ENCODE measurements around the gene ASMT. TPM values are rescaled to one million over a fixed set of nuclear protein-coding genes. Genes with fewer than 3 reads are reported as not detected.

ASMT gene
- total RNA-seq, 4 donors from 2014 or later = 0.63 to 4.7 TPM; not detected in 2

DNA sequence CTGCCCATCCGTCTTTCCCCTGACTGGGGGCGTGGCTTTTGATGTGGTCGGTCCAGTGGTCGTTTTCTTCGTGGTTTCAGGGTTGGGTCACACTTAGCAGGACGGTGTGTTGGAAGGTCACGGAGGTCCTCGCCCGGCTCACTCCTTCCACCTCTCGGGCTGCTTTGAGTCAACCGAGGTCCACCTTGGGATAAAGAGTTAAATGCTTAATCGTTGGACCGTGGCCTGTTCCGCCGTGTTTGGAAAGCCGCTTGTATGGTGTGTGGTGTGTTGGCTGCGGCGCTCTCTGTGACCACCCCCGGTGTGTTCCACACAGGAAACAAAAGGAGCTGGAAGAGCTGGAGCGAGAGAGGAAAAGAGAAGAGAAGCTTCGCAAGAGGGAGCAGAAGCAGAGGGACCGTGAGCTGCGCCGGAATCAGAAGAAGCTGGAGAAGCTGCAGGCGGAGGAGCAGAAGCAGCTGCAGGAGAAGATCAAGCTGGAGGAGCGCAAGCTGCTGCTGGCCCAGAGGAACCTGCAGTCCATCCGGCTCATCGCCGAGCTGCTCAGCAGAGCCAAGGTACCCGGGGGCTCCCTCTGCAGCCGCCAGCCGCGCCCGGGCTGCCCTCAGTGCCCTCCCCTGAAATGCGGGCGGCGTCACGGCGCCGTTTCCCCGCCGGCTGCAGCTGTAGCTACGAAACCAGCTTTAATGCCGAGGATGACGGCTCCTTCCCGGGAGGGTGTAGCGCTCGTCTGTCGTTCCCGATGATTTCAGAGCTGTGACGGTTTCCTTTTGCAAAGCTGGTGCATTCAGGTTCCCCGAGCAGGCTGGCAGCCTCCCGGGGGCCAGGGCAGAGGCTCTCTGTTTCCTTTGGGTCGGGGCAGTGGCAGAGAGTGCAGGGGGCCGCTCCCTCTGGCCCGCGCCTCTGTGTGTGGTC lies 15.7 kb upstream of the ASMT start:
- Histone ChIP-seq H3K4me1 (peaks cover 0 to 13% (median 1%) of the 10 kb centered on the region in 4 donors), H3K27me3 (no peaks in the 10 kb centered on the region), H3K4me3 (no peak overlapping the region), H3K36me3 (peaks cover 23 to 97% (median 81%) of the 10 kb centered on the region in 3 donors), H3K9me3 (peaks cover 0 to 13% (median 0%) of the 10 kb centered on the region in 4 donors), H3K27ac (no peak overlapping the region)
- TF ChIP-seq, protein P1, sequence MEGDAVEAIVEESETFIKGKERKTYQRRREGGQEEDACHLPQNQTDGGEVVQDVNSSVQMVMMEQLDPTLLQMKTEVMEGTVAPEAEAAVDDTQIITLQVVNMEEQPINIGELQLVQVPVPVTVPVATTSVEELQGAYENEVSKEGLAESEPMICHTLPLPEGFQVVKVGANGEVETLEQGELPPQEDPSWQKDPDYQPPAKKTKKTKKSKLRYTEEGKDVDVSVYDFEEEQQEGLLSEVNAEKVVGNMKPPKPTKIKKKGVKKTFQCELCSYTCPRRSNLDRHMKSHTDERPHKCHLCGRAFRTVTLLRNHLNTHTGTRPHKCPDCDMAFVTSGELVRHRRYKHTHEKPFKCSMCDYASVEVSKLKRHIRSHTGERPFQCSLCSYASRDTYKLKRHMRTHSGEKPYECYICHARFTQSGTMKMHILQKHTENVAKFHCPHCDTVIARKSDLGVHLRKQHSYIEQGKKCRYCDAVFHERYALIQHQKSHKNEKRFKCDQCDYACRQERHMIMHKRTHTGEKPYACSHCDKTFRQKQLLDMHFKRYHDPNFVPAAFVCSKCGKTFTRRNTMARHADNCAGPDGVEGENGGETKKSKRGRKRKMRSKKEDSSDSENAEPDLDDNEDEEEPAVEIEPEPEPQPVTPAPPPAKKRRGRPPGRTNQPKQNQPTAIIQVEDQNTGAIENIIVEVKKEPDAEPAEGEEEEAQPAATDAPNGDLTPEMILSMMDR (IDR thresholded peaks at IDR 0.05) = no peak
- TF ChIP-seq EP300 (IDR thresholded peaks at IDR 0.05) (no peak), POLR2A (IDR thresholded peaks at IDR 0.05) (no peak)
- 89 to 90% methylated on average over 40 to 57 of the region's 57 CpGs for WGBS, 2 donors
- peak in 1 of 2 donors; percentile 5 for DNase-seq (ENCODE audit: low spot score in 2 of 2)

DNA sequence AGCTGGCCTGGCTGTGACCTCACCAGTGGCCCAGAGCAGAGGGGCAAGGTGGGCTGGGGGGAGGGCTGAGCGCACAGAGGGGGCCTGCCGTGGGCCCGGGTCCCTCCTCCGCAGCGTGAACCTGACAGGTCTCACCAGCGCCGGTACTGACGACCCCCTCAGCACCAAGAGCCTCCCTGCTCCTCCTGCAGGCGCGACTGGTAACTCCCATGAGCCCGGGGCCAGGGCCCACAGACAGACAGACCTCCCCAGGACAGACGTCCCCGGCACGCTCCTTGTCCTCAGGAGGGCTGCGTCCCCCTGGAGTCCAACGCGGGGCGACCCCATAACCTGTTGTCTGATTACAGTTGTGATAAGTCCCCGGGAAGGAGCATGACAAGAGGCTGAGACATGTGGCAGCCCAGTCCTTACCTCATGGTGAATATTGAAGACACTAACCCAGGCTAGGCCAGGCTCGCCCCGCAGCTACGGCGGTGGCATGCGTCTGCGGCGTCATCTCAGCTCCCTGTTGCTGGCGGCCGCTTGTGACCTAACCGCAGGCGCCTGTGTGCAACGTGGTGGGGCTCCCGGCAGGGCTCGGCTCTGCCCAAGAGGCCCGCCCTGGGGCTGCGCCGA lies 15.0 kb upstream of the ASMT start:
- TF ChIP-seq, protein P1 (IDR thresholded peaks at IDR 0.05) = no peak
- TF ChIP-seq EP300 (IDR thresholded peaks at IDR 0.05) (no peak), POLR2A (IDR thresholded peaks at IDR 0.05) (no peak)
- no peaks in the 10 kb centered on the region for H3K27me3 ChIP-seq
- no peak overlapping the region for H3K4me3 ChIP-seq
- DNase-seq (ENCODE audit: low spot score in 2 of 2) = no peak
- H3K4me1 ChIP-seq = peaks cover 0 to 6% (median 0%) of the 10 kb centered on the region in 4 donors
- 96 to 98% methylated on average over 27 to 31 of the region's 36 CpGs for WGBS, 2 donors
- no peak overlapping the region for H3K27ac ChIP-seq
- H3K9me3 ChIP-seq = peaks cover 0 to 13% (median 0%) of the 10 kb centered on the region in 4 donors
- peaks cover 19 to 97% (median 73%) of the 10 kb centered on the region in 3 donors for H3K36me3 ChIP-seq

DNA sequence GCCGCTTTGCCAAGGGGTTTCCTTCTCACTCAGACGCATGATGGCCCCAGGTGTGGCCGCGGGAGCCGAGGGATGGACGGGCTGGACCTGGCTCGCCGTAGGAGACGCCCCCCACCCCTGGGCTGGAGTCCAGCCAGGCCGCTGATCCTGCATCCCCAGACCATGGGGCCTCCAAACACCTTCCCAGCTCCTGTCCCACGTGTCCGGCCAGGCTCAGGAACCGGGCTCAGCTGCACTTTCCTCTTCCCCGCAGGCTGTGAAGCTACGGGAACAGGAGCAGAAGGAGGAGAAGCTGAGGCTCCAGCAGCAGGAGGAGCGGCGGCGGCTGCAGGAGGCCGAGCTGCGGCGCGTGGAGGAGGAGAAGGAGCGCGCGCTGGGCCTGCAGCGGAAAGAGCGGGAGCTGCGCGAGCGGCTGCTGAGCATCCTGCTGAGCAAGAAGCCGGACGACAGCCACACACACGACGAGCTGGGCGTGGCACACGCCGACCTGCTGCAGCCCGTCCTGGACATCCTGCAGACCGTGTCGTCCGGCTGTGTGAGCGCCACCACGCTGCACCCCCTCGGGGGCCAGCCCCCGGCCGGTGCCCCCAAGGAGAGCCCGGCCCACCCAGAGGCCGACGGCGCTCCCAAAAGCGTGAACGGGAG lies 14.3 kb upstream of the ASMT start:
- no peak for TF ChIP-seq EP300 (IDR thresholded peaks at IDR 0.05)
- TF ChIP-seq, protein P1 (IDR thresholded peaks at IDR 0.05) = no peak
- no peak for TF ChIP-seq POLR2A (IDR thresholded peaks at IDR 0.05)
- H3K4me3 ChIP-seq = no peak overlapping the region
- H3K4me1 ChIP-seq = peaks cover 0 to 3% (median 0%) of the 10 kb centered on the region in 4 donors
- peaks cover 19 to 92% (median 67%) of the 10 kb centered on the region in 3 donors for H3K36me3 ChIP-seq
- H3K27ac ChIP-seq = no peak overlapping the region
- H3K27me3 ChIP-seq = no peaks in the 10 kb centered on the region
- DNase-seq (ENCODE audit: low spot score in 2 of 2) = peak in 1 of 2 donors; percentile 1
- WGBS, 2 donors = 96 to 98% methylated on average over 40 to 47 of the region's 52 CpGs
- peaks cover 0 to 13% (median 0%) of the 10 kb centered on the region in 4 donors for H3K9me3 ChIP-seq

DNA sequence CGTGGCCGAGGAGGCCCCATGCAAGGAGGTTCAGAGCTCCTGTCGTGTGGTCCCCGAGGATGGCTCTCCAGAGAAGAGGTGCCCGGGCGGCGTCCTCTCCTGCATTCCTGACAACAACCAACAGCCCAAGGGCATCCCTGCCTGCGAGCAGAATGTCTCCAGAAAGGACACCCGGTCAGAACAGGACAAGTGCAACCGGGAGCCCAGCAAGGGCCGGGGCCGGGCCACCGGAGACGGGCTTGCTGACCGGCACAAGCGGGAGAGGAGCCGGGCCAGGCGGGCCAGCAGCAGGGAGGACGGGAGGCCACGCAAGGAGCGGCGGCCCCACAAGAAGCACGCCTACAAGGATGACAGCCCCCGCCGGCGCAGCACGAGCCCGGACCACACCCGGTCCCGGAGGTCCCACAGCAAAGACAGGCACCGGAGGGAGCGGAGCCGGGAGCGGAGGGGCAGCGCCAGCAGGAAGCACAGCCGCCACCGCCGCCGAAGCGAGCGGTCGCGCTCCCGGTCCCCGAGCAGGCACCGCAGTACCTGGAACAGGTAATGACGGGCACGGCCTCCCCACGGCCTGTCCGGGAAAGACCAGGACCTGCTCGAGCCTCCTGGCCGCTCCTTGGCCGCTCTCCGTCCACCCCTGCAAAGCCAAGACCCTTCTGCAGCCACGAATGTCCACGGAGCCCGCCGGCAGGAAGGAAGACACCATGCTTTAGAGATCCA lies 13.7 kb upstream of the ASMT start:
- H3K9me3 ChIP-seq = peaks cover 0 to 13% (median 0%) of the 10 kb centered on the region in 4 donors
- H3K27ac ChIP-seq = no peak overlapping the region
- TF ChIP-seq EP300 (IDR thresholded peaks at IDR 0.05) = no peak
- peaks cover 14 to 85% (median 61%) of the 10 kb centered on the region in 3 donors for H3K36me3 ChIP-seq
- no peaks in the 10 kb centered on the region for H3K27me3 ChIP-seq
- no peak overlapping the region for H3K4me3 ChIP-seq
- peak in 1 of 2 donors; percentile 8 for DNase-seq (ENCODE audit: low spot score in 2 of 2)
- H3K4me1 ChIP-seq = no peaks in the 10 kb centered on the region
- WGBS, 2 donors = 98% methylated on average over 56 to 58 of the region's 58 CpGs

DNA sequence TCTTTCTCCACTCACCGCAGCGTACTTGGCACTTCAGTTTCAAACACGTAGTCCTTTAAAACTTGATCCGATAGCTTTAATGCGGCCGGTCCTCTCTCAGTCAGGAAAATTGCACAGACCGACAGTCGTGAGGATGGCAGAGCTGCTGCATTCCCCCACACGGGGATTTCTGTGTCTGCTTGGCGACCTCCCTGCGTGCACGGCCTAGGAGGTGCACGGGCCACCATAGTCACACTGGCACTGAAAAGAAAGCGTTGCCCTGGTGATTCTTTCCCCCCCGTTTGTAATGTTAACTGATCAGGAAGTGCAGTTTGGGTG lies 13.1 kb upstream of the ASMT start:
- Histone ChIP-seq H3K27ac (no peak overlapping the region), H3K9me3 (peaks cover 0 to 13% (median 0%) of the 10 kb centered on the region in 4 donors), H3K36me3 (peaks cover 14 to 83% (median 61%) of the 10 kb centered on the region in 3 donors), H3K4me1 (no peaks in the 10 kb centered on the region), H3K4me3 (no peak overlapping the region), H3K27me3 (no peaks in the 10 kb centered on the region)
- WGBS, 2 donors = 92 to 99% methylated on average over 15 of the region's 15 CpGs
- peak in 1 of 2 donors; percentile 5 for DNase-seq (ENCODE audit: low spot score in 2 of 2)
- TF ChIP-seq POLR2A (IDR thresholded peaks at IDR 0.05) (no peak), EP300 (IDR thresholded peaks at IDR 0.05) (no peak)
- TF ChIP-seq, protein P1 (IDR thresholded peaks at IDR 0.05) = no peak

All from tibial nerve (tissue), 4 donors.